Activated CD8-positive, alpha-beta T cell treated with anti-CD3 and anti-CD28 coated beads for 36 hours (primary cell): ENCODE results near the gene CTNNAL1. TPM values are rescaled to one million over a fixed set of nuclear protein-coding genes. Genes with fewer than 3 reads are reported as not detected.
"Not testable (repeated sequence)": the region's sequence is repeated elsewhere in the genome, so short reads cannot be mapped to it uniquely, and the experiment has no call there.

Experiments used
- ATAC-seq: fragments of 200-7000 bp; cut with Tn5 transposase; one replicate; pipeline ENCODE4 v1.10.0; 2021; ENCODE audit warnings: mild to moderate bottlenecking, moderate library complexity
- CTCF ChIA-PET: fragments of 350-600 bp; sonication (Branson Sonifier 250); formaldehyde crosslinking; loops from one replicate; lab custom pipeline; 2021; ENCODE audit warnings: antibody characterized with exemption; lab: Charles Lee
- POLR2A ChIA-PET: fragments of 350-600 bp; sonication (Branson Sonifier 250); formaldehyde crosslinking; loops from one replicate; lab custom pipeline; 2021; ENCODE audit warnings: antibody characterized with exemption; lab: Charles Lee
- DNase-seq: peaks from one replicate; pipeline ENCODE4 v3.0.0-alpha.2; 2020
- H3K27ac Mint-ChIP-seq: one replicate; pipeline ENCODE4 v1.8.0; 2021; ENCODE audit warnings: mild to moderate bottlenecking, mixed read lengths
- H3K27me3 Mint-ChIP-seq: one replicate; pipeline ENCODE4 v1.8.0; 2021; ENCODE audit warnings: mixed read lengths
- H3K36me3 Mint-ChIP-seq: one replicate; pipeline ENCODE4 v1.8.0; 2021; ENCODE audit warnings: low read depth, mixed read lengths
- H3K4me1 Mint-ChIP-seq: one replicate; pipeline ENCODE4 v1.8.0; 2021; ENCODE audit warnings: low read depth, mixed read lengths
- H3K4me3 Mint-ChIP-seq: one replicate; pipeline ENCODE4 v1.8.0; 2021; ENCODE audit warnings: mild to moderate bottlenecking, moderate library complexity, mixed read lengths
- H3K9me3 Mint-ChIP-seq: one replicate; pipeline ENCODE4 v1.8.0; 2021; ENCODE audit warnings: mixed read lengths
- CTCF ChIP-seq: fragments of 200-600 bp; IDR thresholded peaks from one replicate; pipeline ENCODE4 v1.8.0; 2022; ENCODE audit warnings: antibody characterized with exemption, mild to moderate bottlenecking
- intact Hi-C: fragments of 100-400 bp; cut with micrococcal nuclease; formaldehyde crosslinking; loops from one replicate; pipeline ENCODE4 v1.10.0; 2022
- total RNA-seq, 2 experiments: library from RNA; stranded (reverse); gene quantifications; one replicate each; pipeline ENCODE4 v1.2.3, GENCODE V29; 2021

Gene CTNNAL1
- total RNA-seq, 2 experiments from 2014 or later, result 24.1 to 26.0 TPM

DNA sequence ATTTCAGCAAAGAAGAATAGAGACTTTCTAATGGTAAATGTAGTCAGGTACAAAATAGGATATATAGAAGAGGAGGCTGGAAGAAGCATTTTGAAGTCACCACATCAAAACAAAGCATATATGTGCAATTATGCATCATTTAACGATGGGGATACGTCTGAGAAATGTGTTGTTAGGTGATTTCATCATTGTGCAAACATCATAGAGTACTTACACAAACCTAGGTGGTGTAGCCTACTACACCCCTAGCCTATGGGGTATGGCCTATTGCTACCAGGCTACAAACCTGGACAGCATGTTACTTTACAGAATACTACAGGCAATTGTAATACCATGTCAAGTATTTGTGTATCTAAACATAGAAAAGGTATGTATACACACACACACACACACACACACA lies 107.8 kb downstream of the CTNNAL1 start:
- H3K36me3 Mint-ChIP-seq, result peaks cover 46% of the 10 kb centered on the region
- ChIA-PET POLR2A (no interaction called here), CTCF (no interaction called here)
- H3K4me1 Mint-ChIP-seq, result no peaks in the 10 kb centered on the region
- no peak for DNase-seq
- no peaks in the 10 kb centered on the region for H3K9me3 Mint-ChIP-seq
- no peak overlapping the region for H3K27ac Mint-ChIP-seq
- TF ChIP-seq CTCF, result no peak
- no peak overlapping the region for H3K4me3 Mint-ChIP-seq
- intact Hi-C loops, result no loop called here
- H3K27me3 Mint-ChIP-seq, result no peaks in the 10 kb centered on the region
- no peak for ATAC-seq

DNA sequence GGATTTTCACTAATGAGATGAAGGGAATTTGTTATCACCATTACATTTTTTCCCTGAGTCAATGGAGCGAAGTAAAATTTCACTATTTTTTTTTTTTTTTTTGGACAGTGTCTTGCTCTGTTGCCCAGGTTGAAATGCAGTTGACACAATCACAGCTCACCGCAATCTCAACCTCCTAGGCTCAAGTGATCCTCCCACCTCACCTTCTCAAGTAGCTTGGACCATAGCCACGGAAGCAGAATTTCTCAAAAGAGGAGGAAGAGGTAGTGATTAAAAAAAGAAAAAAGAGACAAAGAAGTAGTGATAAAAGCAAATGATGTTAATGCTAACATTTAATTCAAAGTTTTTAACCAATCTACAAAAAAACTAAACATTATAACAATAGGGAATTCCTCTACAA lies 109.1 kb downstream of the CTNNAL1 start:
- no peak overlapping the region for H3K27ac Mint-ChIP-seq
- H3K9me3 Mint-ChIP-seq, result no peaks in the 10 kb centered on the region
- POLR2A ChIA-PET, result no interaction called here
- DNase-seq (no peak), ATAC-seq (no peak)
- no peak for TF ChIP-seq CTCF
- CTCF ChIA-PET, result no interaction called here
- no peaks in the 10 kb centered on the region for H3K27me3 Mint-ChIP-seq
- intact Hi-C loops, result no loop called here
- H3K4me1 Mint-ChIP-seq, result no peaks in the 10 kb centered on the region
- peaks cover 39% of the 10 kb centered on the region for H3K36me3 Mint-ChIP-seq
- no peak overlapping the region for H3K4me3 Mint-ChIP-seq

DNA sequence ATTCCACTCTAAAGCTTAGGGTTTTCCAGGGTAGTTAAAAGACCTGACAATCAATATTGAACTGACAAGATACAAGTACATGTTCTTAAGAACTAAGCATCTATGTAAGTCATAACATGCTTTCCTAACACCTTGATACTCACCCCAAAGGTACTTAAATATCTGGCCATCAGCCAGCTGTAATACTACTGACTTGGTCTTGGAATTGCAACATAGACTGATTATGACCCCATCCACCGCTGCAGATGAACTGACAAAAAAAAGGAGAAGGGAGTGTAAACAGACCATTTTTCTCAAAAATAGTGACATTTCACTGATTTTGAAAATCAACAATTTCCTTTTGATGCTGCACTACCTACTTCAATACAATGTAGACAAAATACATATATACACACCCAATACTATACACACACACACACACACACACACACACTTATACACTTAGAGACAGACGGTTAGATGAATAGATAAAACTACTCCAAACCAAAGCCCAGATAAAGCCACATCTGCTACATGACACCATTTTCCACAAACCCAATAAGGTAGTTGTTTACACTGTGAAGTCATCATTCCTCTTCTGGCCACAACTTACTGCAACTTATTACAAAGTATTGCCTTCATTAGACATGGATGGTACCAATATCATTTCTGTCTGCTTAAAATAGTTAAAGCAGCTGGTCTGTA lies 109.7 kb downstream of the CTNNAL1 start:
- no peak for DNase-seq
- POLR2A ChIA-PET, result no interaction called here
- intact Hi-C loops, result no loop called here
- Mint-ChIP-seq H3K4me1 (no peaks in the 10 kb centered on the region), H3K27ac (no peak overlapping the region), H3K4me3 (no peak overlapping the region), H3K36me3 (peaks cover 39% of the 10 kb centered on the region), H3K9me3 (no peaks in the 10 kb centered on the region), H3K27me3 (no peaks in the 10 kb centered on the region)
- CTCF ChIA-PET, result no interaction called here
- TF ChIP-seq CTCF, result no peak
- no peak for ATAC-seq

GRCh38 chr9:108900176-108900575 lies 113.1 kb downstream of the CTNNAL1 start:
- no peaks in the 10 kb centered on the region for H3K4me1 Mint-ChIP-seq
- H3K27me3 Mint-ChIP-seq, result no peaks in the 10 kb centered on the region
- H3K27ac Mint-ChIP-seq, result no peak overlapping the region
- intact Hi-C loops, result no loop called here
- no peak overlapping the region for H3K4me3 Mint-ChIP-seq
- TF ChIP-seq CTCF, result no peak
- CTCF ChIA-PET, result interaction anchor here (1.2 to 1.8 kb wide), 2 partner anchors 10 to 14 kb away, joined by 4 to 5 read pairs; no protein-coding TSS in a partner anchor
- ATAC-seq (no peak), DNase-seq (no peak)
- H3K9me3 Mint-ChIP-seq, result no peaks in the 10 kb centered on the region
- POLR2A ChIA-PET, result no interaction called here
- H3K36me3 Mint-ChIP-seq, result peaks cover 50% of the 10 kb centered on the region

DNA sequence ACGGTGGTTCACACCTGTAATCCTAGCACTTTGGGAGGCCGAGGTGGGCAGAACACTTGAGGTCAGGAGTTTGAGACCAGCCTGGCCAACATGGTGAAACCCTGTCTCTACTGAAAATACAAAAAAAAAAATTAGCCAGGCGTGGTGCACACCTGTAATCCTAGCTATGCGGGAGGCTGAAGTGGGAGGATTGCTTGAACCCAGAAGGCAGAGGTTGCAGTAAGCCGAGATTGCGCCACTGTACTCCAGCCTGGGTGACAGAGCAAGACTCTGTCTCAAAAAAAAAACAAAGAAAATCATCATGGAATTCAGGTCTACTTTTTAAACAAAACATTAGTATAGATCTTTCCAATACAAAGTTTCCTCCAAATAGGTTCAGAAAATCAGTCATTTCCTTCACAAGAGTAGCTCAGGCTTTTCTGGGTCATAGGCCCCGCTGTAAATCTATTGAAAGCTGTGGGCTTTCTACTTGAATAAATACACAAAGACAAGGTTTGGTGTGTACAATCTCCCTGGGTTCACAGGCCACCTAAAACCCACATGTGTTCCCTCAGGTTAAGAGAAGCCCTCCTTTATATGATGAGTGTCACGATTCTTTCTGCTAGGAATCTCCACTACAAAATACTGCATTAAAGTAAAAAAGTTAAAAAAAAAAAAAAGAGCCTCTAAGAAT lies 114.1 kb downstream of the CTNNAL1 start:
- intact Hi-C loops, H3K27ac Mint-ChIP-seq, DNase-seq, H3K9me3 Mint-ChIP-seq, H3K4me3 Mint-ChIP-seq, H3K4me1 Mint-ChIP-seq, H3K27me3 Mint-ChIP-seq, ATAC-seq: not testable (repeated sequence)
- CTCF ChIA-PET, result interaction anchor here (1.1 to 1.8 kb wide), 3 partner anchors 9 to 13 kb away, joined by 4 to 5 read pairs (median 4); no protein-coding TSS in a partner anchor
- peaks cover 56% of the 10 kb centered on the region for H3K36me3 Mint-ChIP-seq
- POLR2A ChIA-PET, result interaction anchor here (0.6 kb wide), 1 partner anchor 80 kb away, joined by 3 read pairs; no protein-coding TSS in a partner anchor
